Smooth muscle cell (in vitro differentiated cells): ENCODE measurements around the gene C10orf67. TPM values are rescaled to one million over a fixed set of nuclear protein-coding genes. Genes with fewer than 3 reads are reported as not detected.

Source experiments
- DNase-seq: peaks from one replicate; lab custom pipeline; 2025; ENCODE audit not compliant: unreplicated experiment; lab: John Stamatoyannopoulos, UW
- H2AFZ ChIP-seq: fragments of 200-600 bp; sonication (generic); 2 replicates; pipeline ENCODE4 v1.6.0; 2016; ENCODE audit warnings: antibody characterized with exemption, low read depth, mild to moderate bottlenecking
- H3F3A ChIP-seq: fragments of 200-600 bp; sonication (generic); 2 replicates; pipeline ENCODE4 v1.6.0; 2017; ENCODE audit warnings: antibody characterized with exemption, low read depth
- H3K27ac ChIP-seq: fragments of 200-600 bp; sonication (generic); 2 replicates; pipeline ENCODE4 v1.5.1; 2016; ENCODE audit warnings: low read depth, mild to moderate bottlenecking
- H3K27me3 ChIP-seq: fragments of 200-600 bp; sonication (generic); 2 replicates; pipeline ENCODE4 v1.6.1; 2016; ENCODE audit warnings: low read depth, mild to moderate bottlenecking
- H3K36me3 ChIP-seq: fragments of 200-600 bp; sonication (generic); 2 replicates; pipeline ENCODE4 v1.5.1; 2016; ENCODE audit warnings: low read depth
- H3K4me1 ChIP-seq: fragments of 200-600 bp; sonication (generic); 2 replicates; pipeline ENCODE4 v1.5.1; 2016; ENCODE audit warnings: low read depth
- H3K4me2 ChIP-seq: fragments of 200-600 bp; sonication (generic); 2 replicates; pipeline ENCODE4 v1.6.0; 2016; ENCODE audit warnings: mild to moderate bottlenecking
- H3K4me3 ChIP-seq: fragments of 200-600 bp; sonication (generic); 2 replicates; pipeline ENCODE4 v1.5.1; 2016; ENCODE audit warnings: mild to moderate bottlenecking
- H3K79me2 ChIP-seq: fragments of 200-600 bp; sonication (generic); 2 replicates; pipeline ENCODE4 v1.6.0; 2016; ENCODE audit warnings: low read depth, mild to moderate bottlenecking
- H3K9ac ChIP-seq: fragments of 200-600 bp; sonication (generic); 2 replicates; pipeline ENCODE4 v1.6.0; 2016; ENCODE audit warnings: low read depth
- H3K9me3 ChIP-seq: fragments of 200-600 bp; sonication (generic); replicated peaks from 2 replicates; pipeline ENCODE4 v1.5.1; 2016; ENCODE audit warnings: low read depth
- H4K20me1 ChIP-seq: fragments of 200-600 bp; sonication (generic); 2 replicates; pipeline ENCODE4 v1.6.0; 2016; ENCODE audit warnings: low read depth
- WGBS: methylation state at CpG from one replicate; pipeline ENCODE4 v1.1.7; 2016; ENCODE audit warnings: low lambda C conversion rate; 5-methylcytosine and 5-hydroxymethylcytosine counted together
- polyA plus RNA-seq: library from polyadenylated mRNA; unstranded; fragments of >200 nt; fragmentation: Nextera tagmentation; extraction: Ambion mirVana; gene quantifications from 2 replicates; pipeline ENCODE4 v1.2.1, GENCODE V29; 2016
- total RNA-seq: library from RNA; depleted of rRNA; stranded (reverse); fragments of >200 nt; gene quantifications from 2 replicates; pipeline ENCODE4 v1.2.3, GENCODE V29; 2014
- TF ChIP-seq, protein P1 (sequence below): fragments of 200-600 bp; sonication (generic); IDR thresholded peaks from 2 replicates; pipeline ENCODE4 v1.5.1; 2017; ENCODE audit warnings: borderline replicate concordance, mild to moderate bottlenecking, antibody characterized with exemption; ENCODE audit not compliant: insufficient read depth, poor library complexity, severe bottlenecking

Gene C10orf67
- total and polyA plus RNA-seq, 2 experiments from 2014 or later = not detected

- 81% methylated on average over 2 of the region's 2 CpGs for WGBS
- DNase-seq = no peak
- H3K36me3 ChIP-seq = no peaks in the 10 kb centered on the region
These were observed 59.8 kb downstream of the C10orf67 start for GRCh38 chr10:23284674-23285335.

GRCh38 chr10:23284155-23284554 lies 60.4 kb downstream of the C10orf67 start:
- DNase-seq = no peak
- H4K20me1 ChIP-seq = no peaks in the 10 kb centered on the region
- H3K27me3 ChIP-seq = peaks cover 3% of the 10 kb centered on the region
- no peaks in the 10 kb centered on the region for H3F3A ChIP-seq
- H3K4me2 ChIP-seq = no peak overlapping the region
- no peak overlapping the region for H3K4me3 ChIP-seq
- no peak overlapping the region for H3K9ac ChIP-seq
- no peaks in the 10 kb centered on the region for H3K79me2 ChIP-seq
- 85% methylated on average over 3 of the region's 3 CpGs for WGBS
- H3K36me3 ChIP-seq = no peaks in the 10 kb centered on the region
- no peaks in the 10 kb centered on the region for H3K9me3 ChIP-seq
- TF ChIP-seq, protein P1, sequence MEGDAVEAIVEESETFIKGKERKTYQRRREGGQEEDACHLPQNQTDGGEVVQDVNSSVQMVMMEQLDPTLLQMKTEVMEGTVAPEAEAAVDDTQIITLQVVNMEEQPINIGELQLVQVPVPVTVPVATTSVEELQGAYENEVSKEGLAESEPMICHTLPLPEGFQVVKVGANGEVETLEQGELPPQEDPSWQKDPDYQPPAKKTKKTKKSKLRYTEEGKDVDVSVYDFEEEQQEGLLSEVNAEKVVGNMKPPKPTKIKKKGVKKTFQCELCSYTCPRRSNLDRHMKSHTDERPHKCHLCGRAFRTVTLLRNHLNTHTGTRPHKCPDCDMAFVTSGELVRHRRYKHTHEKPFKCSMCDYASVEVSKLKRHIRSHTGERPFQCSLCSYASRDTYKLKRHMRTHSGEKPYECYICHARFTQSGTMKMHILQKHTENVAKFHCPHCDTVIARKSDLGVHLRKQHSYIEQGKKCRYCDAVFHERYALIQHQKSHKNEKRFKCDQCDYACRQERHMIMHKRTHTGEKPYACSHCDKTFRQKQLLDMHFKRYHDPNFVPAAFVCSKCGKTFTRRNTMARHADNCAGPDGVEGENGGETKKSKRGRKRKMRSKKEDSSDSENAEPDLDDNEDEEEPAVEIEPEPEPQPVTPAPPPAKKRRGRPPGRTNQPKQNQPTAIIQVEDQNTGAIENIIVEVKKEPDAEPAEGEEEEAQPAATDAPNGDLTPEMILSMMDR = no peak
- no peak overlapping the region for H2AFZ ChIP-seq
- H3K27ac ChIP-seq = no peak overlapping the region
- H3K4me1 ChIP-seq = no peaks in the 10 kb centered on the region

More at GRCh38 chr10:23284674-23285335, 59.8 kb downstream of the C10orf67 start:
- no peaks in the 10 kb centered on the region for H3K79me2 ChIP-seq
- no peaks in the 10 kb centered on the region for H3F3A ChIP-seq
- no peaks in the 10 kb centered on the region for H3K4me1 ChIP-seq
- peaks cover 3% of the 10 kb centered on the region for H3K27me3 ChIP-seq
- H3K9me3 ChIP-seq = no peaks in the 10 kb centered on the region
- no peak overlapping the region for H3K9ac ChIP-seq
- H2AFZ ChIP-seq = no peak overlapping the region
- H3K4me2 ChIP-seq = no peak overlapping the region
- H3K4me3 ChIP-seq = no peak overlapping the region
- no peak overlapping the region for H3K27ac ChIP-seq
- TF ChIP-seq, protein P1 = no peak
- H4K20me1 ChIP-seq = no peaks in the 10 kb centered on the region

DNA sequence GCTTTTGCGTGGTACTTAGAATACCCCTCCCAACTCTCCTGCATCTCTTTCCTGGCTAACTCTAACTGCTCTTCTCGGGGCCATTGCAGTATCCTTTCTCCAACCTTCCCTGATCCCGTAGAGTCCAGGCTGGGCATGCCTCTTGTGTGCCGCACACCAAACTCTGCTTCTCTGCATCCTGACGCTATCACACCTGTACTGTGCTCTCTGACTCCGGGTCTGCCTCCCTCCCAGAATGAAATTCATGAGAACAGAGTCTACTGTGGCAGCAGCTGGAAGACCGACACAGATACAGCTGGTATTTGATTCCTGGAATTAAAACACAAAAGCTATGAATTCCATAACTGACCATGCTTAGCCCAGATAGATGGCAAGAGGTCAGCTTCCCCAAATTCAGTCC lies 60.9 kb downstream of the C10orf67 start:
- H3K9me3 ChIP-seq = no peaks in the 10 kb centered on the region
- H3K79me2 ChIP-seq = no peaks in the 10 kb centered on the region
- WGBS = 84% methylated on average over 7 of the region's 7 CpGs
- H4K20me1 ChIP-seq = no peaks in the 10 kb centered on the region
- no peaks in the 10 kb centered on the region for H3K4me1 ChIP-seq
- H3K27ac ChIP-seq = no peak overlapping the region
- no peak overlapping the region for H3K4me2 ChIP-seq
- peaks cover 3% of the 10 kb centered on the region for H3K27me3 ChIP-seq
- no peaks in the 10 kb centered on the region for H3K36me3 ChIP-seq
- TF ChIP-seq, protein P1 = no peak
- DNase-seq = no peak
- H3K9ac ChIP-seq = no peak overlapping the region
- no peak overlapping the region for H3K4me3 ChIP-seq
- H2AFZ ChIP-seq = no peak overlapping the region
- no peaks in the 10 kb centered on the region for H3F3A ChIP-seq

DNA sequence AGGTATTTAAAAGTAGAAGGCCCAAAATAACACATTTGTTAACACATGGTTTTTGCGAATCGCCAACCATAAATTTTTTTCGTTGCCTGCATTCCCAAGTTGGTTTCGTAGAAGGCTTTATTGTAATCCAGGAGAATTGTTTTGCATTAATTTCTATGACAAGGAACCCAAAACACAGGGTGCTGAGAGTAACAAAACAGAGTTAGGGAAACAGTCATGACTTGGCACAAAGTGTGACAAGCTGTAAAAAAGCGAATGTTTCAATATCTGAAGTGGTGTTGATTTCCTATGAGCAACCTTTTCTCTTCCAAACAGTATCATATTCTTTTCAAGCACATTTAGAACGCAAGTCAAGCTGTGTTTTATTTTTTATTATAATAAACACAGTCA lies 63.6 kb downstream of the C10orf67 start:
- no peak overlapping the region for H3K9ac ChIP-seq
- H3K27me3 ChIP-seq = peaks cover 3% of the 10 kb centered on the region
- H3F3A ChIP-seq = no peaks in the 10 kb centered on the region
- H3K9me3 ChIP-seq = no peaks in the 10 kb centered on the region
- H4K20me1 ChIP-seq = no peaks in the 10 kb centered on the region
- H3K4me1 ChIP-seq = no peaks in the 10 kb centered on the region
- no peak for DNase-seq
- H3K79me2 ChIP-seq = no peaks in the 10 kb centered on the region
- TF ChIP-seq, protein P1 = no peak
- H2AFZ ChIP-seq = no peak overlapping the region
- H3K4me3 ChIP-seq = no peak overlapping the region
- 36% methylated on average over 6 of the region's 6 CpGs for WGBS
- no peak overlapping the region for H3K27ac ChIP-seq
- no peaks in the 10 kb centered on the region for H3K36me3 ChIP-seq
- no peak overlapping the region for H3K4me2 ChIP-seq
